PC-3 (cell line): ENCODE data around the gene NANOS3.

Experiments
- CTCF ChIP-seq: fragments of 300-600 bp; sonication (generic); conservative IDR thresholded peaks from 2 replicates; pipeline ENCODE4 v1.5.1; 2017; ENCODE audit warnings: antibody characterized with exemption, low read depth, mild to moderate bottlenecking, low read length
- EZH2phosphoT487 ChIP-seq: fragments of 300-600 bp; sonication (generic); IDR thresholded peaks from 2 replicates; pipeline ENCODE4 v1.6.1; 2018; ENCODE audit warnings: mild to moderate bottlenecking, antibody characterized with exemption, low read length, borderline replicate concordance

- TF ChIP-seq CTCF: no peak
- no peak for TF ChIP-seq EZH2phosphoT487
Observed at GRCh38 chr19:13848798-13849676, 27.9 kb upstream of the NANOS3 start.
